Sigmoid colon (tissue), 4 donors: ENCODE data around the gene ADIPOR1.

ENCODE experiments used
- EP300 ChIP-seq, 4 donors: sonication (generic); formaldehyde crosslinking; IDR thresholded peaks; one replicate each; pipeline ENCODE4 v1.6.1; 2017; ENCODE audit warnings: antibody characterized with exemption in 4 of 4
- POLR2AphosphoS5 ChIP-seq, 4 donors: sonication (generic); formaldehyde crosslinking; IDR thresholded peaks; one replicate each; pipeline ENCODE4 v1.6.1; 2017; ENCODE audit warnings: antibody characterized with exemption in 4 of 4
- TF ChIP-seq, protein P1 (sequence below), 4 experiments: fragments of 450-650 bp in 3 of 4; fragments of 200-600 bp in 1 of 4; IDR thresholded peaks; one replicate each; pipeline ENCODE4 v1.5.1; 2016 to 2019; ENCODE audit warnings: antibody characterized with exemption in 4 of 4, mild to moderate bottlenecking in 3 of 4, moderate library complexity in 2 of 4

GRCh38 chr1:202989879-202990278 lies 31.8 kb upstream of the ADIPOR1 start:
- TF ChIP-seq, protein P1, sequence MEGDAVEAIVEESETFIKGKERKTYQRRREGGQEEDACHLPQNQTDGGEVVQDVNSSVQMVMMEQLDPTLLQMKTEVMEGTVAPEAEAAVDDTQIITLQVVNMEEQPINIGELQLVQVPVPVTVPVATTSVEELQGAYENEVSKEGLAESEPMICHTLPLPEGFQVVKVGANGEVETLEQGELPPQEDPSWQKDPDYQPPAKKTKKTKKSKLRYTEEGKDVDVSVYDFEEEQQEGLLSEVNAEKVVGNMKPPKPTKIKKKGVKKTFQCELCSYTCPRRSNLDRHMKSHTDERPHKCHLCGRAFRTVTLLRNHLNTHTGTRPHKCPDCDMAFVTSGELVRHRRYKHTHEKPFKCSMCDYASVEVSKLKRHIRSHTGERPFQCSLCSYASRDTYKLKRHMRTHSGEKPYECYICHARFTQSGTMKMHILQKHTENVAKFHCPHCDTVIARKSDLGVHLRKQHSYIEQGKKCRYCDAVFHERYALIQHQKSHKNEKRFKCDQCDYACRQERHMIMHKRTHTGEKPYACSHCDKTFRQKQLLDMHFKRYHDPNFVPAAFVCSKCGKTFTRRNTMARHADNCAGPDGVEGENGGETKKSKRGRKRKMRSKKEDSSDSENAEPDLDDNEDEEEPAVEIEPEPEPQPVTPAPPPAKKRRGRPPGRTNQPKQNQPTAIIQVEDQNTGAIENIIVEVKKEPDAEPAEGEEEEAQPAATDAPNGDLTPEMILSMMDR (IDR thresholded peaks at IDR 0.05), result no peak
- TF ChIP-seq EP300 (IDR thresholded peaks at IDR 0.05) (no peak), POLR2AphosphoS5 (IDR thresholded peaks at IDR 0.05) (no peak)
